Measurements from ENCODE around the gene PADI1.

The PADI1 gene

GRCh38 chr1:17199267-17200044 lies 5.5 kb upstream of the PADI1 start:
- Histone ChIP-seq H3K27ac (no peak overlapping the region), H3K36me3 (ENCODE audit: control insufficient read depth, insufficient read depth, low read length) (no peaks in the 10 kb centered on the region), H3K4me3 (ENCODE audit: low read depth, low read length) (no peak overlapping the region), H3K9me3 (ENCODE audit: control insufficient read depth, low read length) (no peaks in the 10 kb centered on the region), H3K4me1 (no peaks in the 10 kb centered on the region), H3K4me2 (ENCODE audit: low read length) (no peak overlapping the region), H3K27me3 (ENCODE audit: control insufficient read depth, insufficient read depth, low read length) (no peaks in the 10 kb centered on the region), H3K9ac (no peak overlapping the region), H3K79me2 (no peaks in the 10 kb centered on the region), H2AFZ (no peak overlapping the region)
- TF ChIP-seq, protein P1, sequence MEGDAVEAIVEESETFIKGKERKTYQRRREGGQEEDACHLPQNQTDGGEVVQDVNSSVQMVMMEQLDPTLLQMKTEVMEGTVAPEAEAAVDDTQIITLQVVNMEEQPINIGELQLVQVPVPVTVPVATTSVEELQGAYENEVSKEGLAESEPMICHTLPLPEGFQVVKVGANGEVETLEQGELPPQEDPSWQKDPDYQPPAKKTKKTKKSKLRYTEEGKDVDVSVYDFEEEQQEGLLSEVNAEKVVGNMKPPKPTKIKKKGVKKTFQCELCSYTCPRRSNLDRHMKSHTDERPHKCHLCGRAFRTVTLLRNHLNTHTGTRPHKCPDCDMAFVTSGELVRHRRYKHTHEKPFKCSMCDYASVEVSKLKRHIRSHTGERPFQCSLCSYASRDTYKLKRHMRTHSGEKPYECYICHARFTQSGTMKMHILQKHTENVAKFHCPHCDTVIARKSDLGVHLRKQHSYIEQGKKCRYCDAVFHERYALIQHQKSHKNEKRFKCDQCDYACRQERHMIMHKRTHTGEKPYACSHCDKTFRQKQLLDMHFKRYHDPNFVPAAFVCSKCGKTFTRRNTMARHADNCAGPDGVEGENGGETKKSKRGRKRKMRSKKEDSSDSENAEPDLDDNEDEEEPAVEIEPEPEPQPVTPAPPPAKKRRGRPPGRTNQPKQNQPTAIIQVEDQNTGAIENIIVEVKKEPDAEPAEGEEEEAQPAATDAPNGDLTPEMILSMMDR (IDR thresholded peaks at IDR 0.05) = no peak

GRCh38 chr1:17200246-17200645 lies 4.7 kb upstream of the PADI1 start:
- Histone ChIP-seq H3K4me1 (no peaks in the 10 kb centered on the region), H3K36me3 (ENCODE audit: control insufficient read depth, insufficient read depth, low read length) (no peaks in the 10 kb centered on the region), H3K27ac (no peak overlapping the region), H3K9ac (no peak overlapping the region), H3K4me3 (ENCODE audit: low read depth, low read length) (no peak overlapping the region), H2AFZ (no peak overlapping the region), H3K9me3 (ENCODE audit: control insufficient read depth, low read length) (no peaks in the 10 kb centered on the region), H3K4me2 (ENCODE audit: low read length) (no peak overlapping the region), H3K79me2 (no peaks in the 10 kb centered on the region), H3K27me3 (ENCODE audit: control insufficient read depth, insufficient read depth, low read length) (no peaks in the 10 kb centered on the region)
- TF ChIP-seq, protein P1 (IDR thresholded peaks at IDR 0.05) = no peak

GRCh38 chr1:17200756-17201155 lies 4.2 kb upstream of the PADI1 start:
- Histone ChIP-seq H3K27me3 (ENCODE audit: control insufficient read depth, insufficient read depth, low read length) (no peaks in the 10 kb centered on the region), H3K27ac (no peak overlapping the region), H3K79me2 (no peaks in the 10 kb centered on the region), H3K9ac (no peak overlapping the region), H3K36me3 (ENCODE audit: control insufficient read depth, insufficient read depth, low read length) (no peaks in the 10 kb centered on the region), H3K9me3 (ENCODE audit: control insufficient read depth, low read length) (no peaks in the 10 kb centered on the region), H2AFZ (no peak overlapping the region), H3K4me3 (ENCODE audit: low read depth, low read length) (no peak overlapping the region), H3K4me2 (ENCODE audit: low read length) (no peak overlapping the region), H3K4me1 (no peaks in the 10 kb centered on the region)
- TF ChIP-seq, protein P1 (IDR thresholded peaks at IDR 0.05) = no peak

GRCh38 chr1:17201201-17202021 lies 3.5 kb upstream of the PADI1 start:
- Histone ChIP-seq H3K9me3 (ENCODE audit: control insufficient read depth, low read length) (no peaks in the 10 kb centered on the region), H3K79me2 (no peaks in the 10 kb centered on the region), H3K36me3 (ENCODE audit: control insufficient read depth, insufficient read depth, low read length) (no peaks in the 10 kb centered on the region), H3K4me2 (ENCODE audit: low read length) (no peak overlapping the region), H3K27ac (no peak overlapping the region), H3K4me1 (no peaks in the 10 kb centered on the region), H3K27me3 (ENCODE audit: control insufficient read depth, insufficient read depth, low read length) (no peaks in the 10 kb centered on the region), H3K9ac (no peak overlapping the region), H2AFZ (no peak overlapping the region), H3K4me3 (ENCODE audit: low read depth, low read length) (no peak overlapping the region)
- TF ChIP-seq, protein P1 (IDR thresholded peaks at IDR 0.05) = no peak
